ENCODE measurements around the gene COASY.
"Not testable (repeated sequence)": the region's sequence is repeated elsewhere in the genome, so short reads cannot be mapped to it uniquely, and the experiment has no call there.

DNA sequence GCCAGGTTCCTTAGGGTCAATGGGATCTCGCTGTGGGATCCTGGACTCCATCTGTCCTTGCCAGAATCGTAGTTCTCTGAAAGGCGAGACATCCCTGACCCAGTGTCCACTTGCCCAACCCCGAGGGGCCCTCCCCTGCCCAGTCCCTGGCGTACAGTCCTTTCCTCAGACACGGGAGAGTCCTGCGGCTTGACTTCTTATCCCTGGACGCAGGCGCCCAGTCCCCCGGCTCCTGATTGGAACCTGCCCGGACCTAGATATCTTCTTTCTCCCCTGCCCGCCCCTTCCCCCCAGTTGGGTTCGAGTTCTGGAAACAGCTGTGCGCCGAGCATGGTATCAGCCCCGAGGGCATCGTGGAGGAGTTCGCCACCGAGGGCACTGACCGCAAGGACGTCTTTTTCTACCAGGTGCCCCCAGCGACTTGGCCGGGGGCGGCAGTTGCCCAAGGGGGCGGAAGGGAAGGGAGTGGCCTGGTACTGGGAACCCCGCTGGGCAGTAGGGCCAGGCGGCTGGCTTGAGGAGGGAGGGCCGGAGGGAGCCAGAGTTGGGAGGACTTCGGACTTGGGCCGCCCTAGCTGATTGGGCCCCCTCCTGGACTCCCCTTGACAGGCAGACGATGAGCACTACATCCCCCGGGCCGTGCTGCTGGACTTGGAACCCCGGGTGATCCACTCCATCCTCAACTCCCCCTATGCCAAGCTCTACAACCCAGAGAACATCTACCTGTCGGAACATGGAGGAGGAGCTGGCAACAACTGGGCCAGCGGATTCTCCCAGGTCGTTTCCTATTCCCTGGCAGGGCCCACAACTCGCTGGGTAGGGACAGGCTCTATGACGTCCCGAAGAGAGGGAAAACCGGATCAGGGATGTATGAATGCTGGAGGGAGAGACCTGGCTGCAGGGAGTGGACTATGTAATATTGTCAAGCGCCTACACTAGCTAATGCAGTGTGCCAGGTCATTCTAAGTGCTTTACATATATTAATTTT is 48.2 kb downstream of the COASY start:
- TF ChIP-seq, protein P1, sequence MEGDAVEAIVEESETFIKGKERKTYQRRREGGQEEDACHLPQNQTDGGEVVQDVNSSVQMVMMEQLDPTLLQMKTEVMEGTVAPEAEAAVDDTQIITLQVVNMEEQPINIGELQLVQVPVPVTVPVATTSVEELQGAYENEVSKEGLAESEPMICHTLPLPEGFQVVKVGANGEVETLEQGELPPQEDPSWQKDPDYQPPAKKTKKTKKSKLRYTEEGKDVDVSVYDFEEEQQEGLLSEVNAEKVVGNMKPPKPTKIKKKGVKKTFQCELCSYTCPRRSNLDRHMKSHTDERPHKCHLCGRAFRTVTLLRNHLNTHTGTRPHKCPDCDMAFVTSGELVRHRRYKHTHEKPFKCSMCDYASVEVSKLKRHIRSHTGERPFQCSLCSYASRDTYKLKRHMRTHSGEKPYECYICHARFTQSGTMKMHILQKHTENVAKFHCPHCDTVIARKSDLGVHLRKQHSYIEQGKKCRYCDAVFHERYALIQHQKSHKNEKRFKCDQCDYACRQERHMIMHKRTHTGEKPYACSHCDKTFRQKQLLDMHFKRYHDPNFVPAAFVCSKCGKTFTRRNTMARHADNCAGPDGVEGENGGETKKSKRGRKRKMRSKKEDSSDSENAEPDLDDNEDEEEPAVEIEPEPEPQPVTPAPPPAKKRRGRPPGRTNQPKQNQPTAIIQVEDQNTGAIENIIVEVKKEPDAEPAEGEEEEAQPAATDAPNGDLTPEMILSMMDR (IDR thresholded peaks at IDR 0.05): not testable (repeated sequence)
- not testable (repeated sequence) for TF ChIP-seq POLR2A, EP300 (IDR thresholded peaks at IDR 0.05)
